Loucy (cell line): Measurements from ENCODE around the gene NBAS.

Experiments
- H2AFZ ChIP-seq: fragments of 200-600 bp; sonication (generic); 2 replicates; pipeline ENCODE4 v1.6.0; 2016; ENCODE audit warnings: antibody characterized with exemption, mild to moderate bottlenecking, low read length, moderate library complexity
- H3F3A ChIP-seq: fragments of 200-600 bp; 2 replicates; pipeline ENCODE4 v1.6.0; 2016; ENCODE audit warnings: antibody characterized with exemption, low read depth, mild to moderate bottlenecking
- H3K27me3 ChIP-seq: fragments of 200-600 bp; sonication (generic); 2 replicates; pipeline ENCODE4 v1.6.1; 2014; ENCODE audit warnings: low read length, mild to moderate bottlenecking; ENCODE audit not compliant: insufficient read depth, poor library complexity, severe bottlenecking
- H3K36me3 ChIP-seq: fragments of 200-600 bp; sonication (generic); 2 replicates; pipeline ENCODE4 v1.6.1; 2016; ENCODE audit warnings: low read length; ENCODE audit not compliant: insufficient read depth
- H3K4me1 ChIP-seq: fragments of 200-600 bp; sonication (generic); 2 replicates; pipeline ENCODE4 v1.5.1; 2014; ENCODE audit warnings: low read length, mild to moderate bottlenecking; ENCODE audit not compliant: insufficient read depth, poor library complexity, severe bottlenecking
- H3K4me2 ChIP-seq: fragments of 200-600 bp; sonication (generic); 2 replicates; pipeline ENCODE4 v1.6.0; 2014; ENCODE audit warnings: antibody characterized with exemption, low read length, low read depth, mild to moderate bottlenecking; ENCODE audit not compliant: poor library complexity, severe bottlenecking
- H3K4me3 ChIP-seq: fragments of 200-600 bp; sonication (generic); 2 replicates; pipeline ENCODE4 v1.5.1; 2014; ENCODE audit warnings: low read length, mild to moderate bottlenecking, mixed read lengths; ENCODE audit not compliant: poor library complexity, severe bottlenecking
- H3K79me2 ChIP-seq: fragments of 200-600 bp; sonication (generic); 2 replicates; pipeline ENCODE4 v1.6.1; 2014; ENCODE audit warnings: low read length; ENCODE audit not compliant: insufficient read depth
- H3K9ac ChIP-seq: fragments of 200-600 bp; sonication (generic); 2 replicates; pipeline ENCODE4 v1.6.0; 2014; ENCODE audit warnings: mild to moderate bottlenecking, low read depth, low read length, moderate library complexity; ENCODE audit not compliant: poor library complexity, severe bottlenecking
- H3K9me2 ChIP-seq: fragments of 200-600 bp; sonication (generic); replicated peaks from 2 replicates; pipeline ENCODE4 v1.6.1; 2016; ENCODE audit warnings: low read depth, low read length, mixed read lengths
- H3K9me3 ChIP-seq: fragments of 200-600 bp; sonication (generic); 2 replicates; pipeline ENCODE4 v1.6.1; 2014; ENCODE audit warnings: mild to moderate bottlenecking, antibody characterized with exemption, low read length, low read depth; ENCODE audit not compliant: insufficient read depth
- H4K20me1 ChIP-seq: fragments of 200-600 bp; sonication (generic); 2 replicates; pipeline ENCODE4 v1.6.0; 2014; ENCODE audit warnings: antibody characterized with exemption, low read length, mild to moderate bottlenecking; ENCODE audit not compliant: insufficient read depth, poor library complexity, severe bottlenecking
- EZH2phosphoT487 ChIP-seq: fragments of 200-600 bp; IDR thresholded peaks from 2 replicates; pipeline ENCODE4 v1.6.1; 2018; ENCODE audit warnings: antibody characterized with exemption, mild to moderate bottlenecking, moderate library complexity, borderline replicate concordance
- TF ChIP-seq, protein P1 (sequence below): fragments of 200-600 bp; sonication (generic); conservative IDR thresholded peaks from 2 replicates; pipeline ENCODE4 v1.5.1; 2014; ENCODE audit warnings: mild to moderate bottlenecking, antibody characterized with exemption, low read length

Gene NBAS

DNA sequence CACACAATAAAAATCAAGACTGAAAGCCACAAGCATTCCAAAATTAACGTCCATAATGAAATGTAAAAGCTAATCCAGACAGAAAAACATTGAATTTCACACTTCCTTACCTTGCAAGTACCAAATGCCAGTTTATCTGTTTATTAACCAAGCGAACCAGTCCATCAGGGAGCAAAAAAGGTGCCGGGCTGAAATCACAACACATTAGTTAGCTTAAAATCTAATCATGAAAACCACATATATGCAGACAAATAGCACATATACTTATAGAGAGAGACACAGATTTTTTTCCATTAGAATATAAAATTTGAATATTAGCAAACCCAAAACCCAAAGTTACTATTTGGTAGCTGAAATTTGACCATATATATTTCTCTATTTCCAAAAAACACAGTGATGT lies 7.2 kb downstream of the NBAS start:
- Histone ChIP-seq H3K36me3 (peaks cover 30% of the 10 kb centered on the region), H3K9ac (peak overlapping the region; percentile 82), H3K9me3 (no peaks in the 10 kb centered on the region), H3K4me3 (peak overlapping the region; percentile 86), H3K4me2 (peak overlapping the region; percentile 94), H3K4me1 (peaks cover 47% of the 10 kb centered on the region), H3K9me2 (no peaks in the 10 kb centered on the region), H2AFZ (no peak overlapping the region), H3F3A (peaks cover 3% of the 10 kb centered on the region; the same call in 1 of the 2 replicates), H3K79me2 (peaks cover 53% of the 10 kb centered on the region), H4K20me1 (no peaks in the 10 kb centered on the region), H3K27me3 (no peaks in the 10 kb centered on the region)
- TF ChIP-seq, protein P1, sequence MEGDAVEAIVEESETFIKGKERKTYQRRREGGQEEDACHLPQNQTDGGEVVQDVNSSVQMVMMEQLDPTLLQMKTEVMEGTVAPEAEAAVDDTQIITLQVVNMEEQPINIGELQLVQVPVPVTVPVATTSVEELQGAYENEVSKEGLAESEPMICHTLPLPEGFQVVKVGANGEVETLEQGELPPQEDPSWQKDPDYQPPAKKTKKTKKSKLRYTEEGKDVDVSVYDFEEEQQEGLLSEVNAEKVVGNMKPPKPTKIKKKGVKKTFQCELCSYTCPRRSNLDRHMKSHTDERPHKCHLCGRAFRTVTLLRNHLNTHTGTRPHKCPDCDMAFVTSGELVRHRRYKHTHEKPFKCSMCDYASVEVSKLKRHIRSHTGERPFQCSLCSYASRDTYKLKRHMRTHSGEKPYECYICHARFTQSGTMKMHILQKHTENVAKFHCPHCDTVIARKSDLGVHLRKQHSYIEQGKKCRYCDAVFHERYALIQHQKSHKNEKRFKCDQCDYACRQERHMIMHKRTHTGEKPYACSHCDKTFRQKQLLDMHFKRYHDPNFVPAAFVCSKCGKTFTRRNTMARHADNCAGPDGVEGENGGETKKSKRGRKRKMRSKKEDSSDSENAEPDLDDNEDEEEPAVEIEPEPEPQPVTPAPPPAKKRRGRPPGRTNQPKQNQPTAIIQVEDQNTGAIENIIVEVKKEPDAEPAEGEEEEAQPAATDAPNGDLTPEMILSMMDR: no peak
- no peak for TF ChIP-seq EZH2phosphoT487

DNA sequence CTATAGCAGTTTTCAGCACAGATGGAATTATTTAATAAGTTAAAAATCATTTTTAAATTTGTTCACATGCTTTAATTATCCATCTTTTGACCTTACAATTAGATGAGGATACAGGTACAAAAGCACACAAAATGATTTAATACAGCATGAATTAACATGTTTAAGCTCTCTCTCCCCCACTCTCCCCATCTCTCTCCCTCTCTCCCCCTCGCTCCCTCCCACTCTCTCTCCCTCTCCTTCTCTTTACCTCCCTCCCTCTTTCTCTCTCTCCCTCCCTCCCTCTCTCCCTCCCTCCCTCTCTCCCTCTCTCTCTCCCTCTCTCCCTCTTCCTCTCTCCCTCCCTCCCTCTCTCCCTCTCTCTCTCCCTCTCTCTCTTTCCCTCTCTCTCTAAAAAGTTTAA lies 7.6 kb downstream of the NBAS start:
- Histone ChIP-seq H3K9ac (no peak overlapping the region), H3K4me2 (peak overlapping the region; percentile 94), H3K36me3 (peaks cover 34% of the 10 kb centered on the region), H3K79me2 (peaks cover 51% of the 10 kb centered on the region), H3K9me2 (no peaks in the 10 kb centered on the region), H3K9me3 (no peaks in the 10 kb centered on the region), H4K20me1 (peaks cover 3% of the 10 kb centered on the region), H3F3A (peaks cover 3% of the 10 kb centered on the region; the same call in 1 of the 2 replicates), H3K4me3 (no peak overlapping the region), H2AFZ (no peak overlapping the region), H3K27me3 (no peaks in the 10 kb centered on the region), H3K4me1 (peaks cover 42% of the 10 kb centered on the region)
- TF ChIP-seq EZH2phosphoT487: no peak
- TF ChIP-seq, protein P1: no peak

DNA sequence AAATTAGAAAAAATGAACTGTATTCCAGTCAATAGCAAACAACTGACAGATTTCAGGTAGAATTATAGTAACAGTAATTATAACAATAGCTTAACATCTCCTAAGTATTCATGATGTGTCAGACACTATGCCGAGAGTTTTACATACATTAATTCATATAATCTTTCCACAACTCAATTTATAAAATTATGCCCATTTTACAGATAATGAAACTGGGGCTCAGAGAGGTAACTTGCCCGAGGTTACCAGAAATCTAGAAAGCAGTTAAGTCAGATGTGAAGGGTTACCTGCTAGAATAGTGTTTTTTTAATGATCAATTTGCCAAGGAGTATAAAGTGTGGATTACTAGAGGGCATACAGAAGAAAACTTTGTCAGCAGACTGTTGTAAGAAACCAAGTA lies 12.2 kb downstream of the NBAS start:
- no peak overlapping the region for H3K4me3 ChIP-seq
- no peaks in the 10 kb centered on the region for H3K9me2 ChIP-seq
- no peaks in the 10 kb centered on the region for H3K9me3 ChIP-seq
- H3F3A ChIP-seq: no peaks in the 10 kb centered on the region; the same call in 1 of the 2 replicates
- H3K9ac ChIP-seq: no peak overlapping the region
- peaks cover 19% of the 10 kb centered on the region for H4K20me1 ChIP-seq
- H3K79me2 ChIP-seq: peaks cover 43% of the 10 kb centered on the region
- TF ChIP-seq, protein P1: no peak
- TF ChIP-seq EZH2phosphoT487: no peak
- no peak overlapping the region for H2AFZ ChIP-seq
- H3K27me3 ChIP-seq: no peaks in the 10 kb centered on the region
- no peaks in the 10 kb centered on the region for H3K4me1 ChIP-seq
- no peak overlapping the region for H3K4me2 ChIP-seq
- H3K36me3 ChIP-seq: peaks cover 49% of the 10 kb centered on the region
